OCI-LY1 (cell line): ENCODE data around the gene KRTAP1-3.

Source experiments
- H2AFZ ChIP-seq: fragments of 200-600 bp; sonication (generic), shearing (Covaris generic); 2 replicates; pipeline ENCODE4 v1.6.0; 2014; ENCODE audit warnings: antibody characterized with exemption, mild to moderate bottlenecking, low read length
- H3F3A ChIP-seq: fragments of 200-600 bp; sonication (generic), shearing (Covaris generic); 2 replicates; pipeline ENCODE4 v1.6.0; 2014; ENCODE audit warnings: mild to moderate bottlenecking, antibody characterized with exemption, low read length, moderate library complexity; ENCODE audit not compliant: insufficient read depth
- H3K27ac ChIP-seq: fragments of 200-600 bp; sonication (generic); 2 replicates; pipeline ENCODE4 v1.5.1; 2014; ENCODE audit warnings: low read length, mixed run types, mild to moderate bottlenecking, low read depth; ENCODE audit not compliant: poor library complexity, severe bottlenecking
- H3K27me3 ChIP-seq: fragments of 200-600 bp; sonication (generic); 2 replicates; pipeline ENCODE4 v1.6.0; 2014; ENCODE audit warnings: antibody characterized with exemption, mild to moderate bottlenecking, low read length, moderate library complexity; ENCODE audit not compliant: insufficient read depth
- H3K36me3 ChIP-seq: fragments of 200-600 bp; sonication (generic); 2 replicates; pipeline ENCODE4 v1.6.1; 2014; ENCODE audit warnings: mild to moderate bottlenecking, antibody characterized with exemption, low read length, moderate library complexity, mixed read lengths; ENCODE audit not compliant: insufficient read depth
- H3K4me1 ChIP-seq: fragments of 200-600 bp; sonication (generic); 2 replicates; pipeline ENCODE4 v1.5.1; 2014; ENCODE audit warnings: mild to moderate bottlenecking, low read length, moderate library complexity; ENCODE audit not compliant: insufficient read depth, severe bottlenecking
- H3K4me2 ChIP-seq: fragments of 200-600 bp; sonication (generic), shearing (Covaris generic); 2 replicates; pipeline ENCODE4 v1.6.1; 2014; ENCODE audit warnings: low read length
- H3K4me3 ChIP-seq: fragments of 200-600 bp; sonication (generic); 2 replicates; pipeline ENCODE4 v1.5.1; 2014; ENCODE audit warnings: low read length, low read depth, mild to moderate bottlenecking, mixed read lengths; ENCODE audit not compliant: poor library complexity, severe bottlenecking
- H3K79me2 ChIP-seq: fragments of 200-600 bp; shearing (Covaris generic); 2 replicates; pipeline ENCODE4 v1.6.1; 2016; ENCODE audit warnings: mixed run types, low read length, mixed read lengths; ENCODE audit not compliant: insufficient read depth
- H3K9ac ChIP-seq: fragments of 200-600 bp; sonication (generic), shearing (Covaris generic); 2 replicates; pipeline ENCODE4 v1.6.1; 2014; ENCODE audit warnings: mild to moderate bottlenecking, low read length, mixed read lengths
- H3K9me2 ChIP-seq: fragments of 200-600 bp; sonication (generic), shearing (Covaris generic); 2 replicates; pipeline ENCODE4 v1.6.1; 2014; ENCODE audit warnings: low read depth, mild to moderate bottlenecking, low read length, mixed read lengths
- H3K9me3 ChIP-seq: fragments of 200-600 bp; shearing (Covaris generic); 2 replicates; pipeline ENCODE4 v1.6.1; 2014; ENCODE audit warnings: low read length, mixed read lengths
- H4K20me1 ChIP-seq: fragments of 200-600 bp; sonication (generic), shearing (Covaris generic); 2 replicates; pipeline ENCODE4 v1.6.0; 2016; ENCODE audit warnings: mild to moderate bottlenecking, low read length; ENCODE audit not compliant: insufficient read depth
- EZH2 ChIP-seq: fragments of 200-600 bp; sonication (generic), shearing (Covaris generic); IDR thresholded peaks from 2 replicates; pipeline ENCODE4 v1.8.0; 2017; ENCODE audit warnings: borderline replicate concordance, mixed run types, mild to moderate bottlenecking, antibody characterized with exemption, low read length, moderate library complexity, mixed read lengths
- TF ChIP-seq, protein P1 (sequence below): fragments of 200-600 bp; sonication (generic), shearing (Covaris generic); IDR thresholded peaks from 2 replicates; pipeline ENCODE4 v1.5.1; 2017; ENCODE audit warnings: mild to moderate bottlenecking, antibody characterized with exemption, low read length, moderate library complexity, mixed read lengths

KRTAP1-3 gene

DNA sequence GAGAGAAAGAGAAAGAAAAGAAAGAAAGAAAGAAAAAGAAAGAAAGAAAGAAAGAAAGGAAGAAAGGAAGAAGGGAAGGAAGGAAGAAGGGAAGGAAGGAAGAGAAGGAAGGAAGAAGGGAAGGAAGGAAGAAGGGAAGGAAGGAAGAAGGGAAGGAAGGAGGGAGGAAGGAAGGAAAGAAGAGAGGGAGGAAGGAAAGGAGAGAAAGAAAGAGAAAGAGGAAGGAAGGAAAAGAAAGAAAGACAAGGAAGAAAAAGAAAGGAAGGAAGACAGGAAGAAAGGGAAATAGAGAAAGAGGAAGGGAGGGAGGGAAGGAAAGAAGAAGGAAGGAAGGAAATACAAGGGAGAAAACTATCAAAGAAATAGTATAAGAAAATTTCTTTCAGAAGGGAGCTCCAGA is 42.1 kb upstream of the KRTAP1-3 start:
- Histone ChIP-seq H4K20me1 (no peaks in the 10 kb centered on the region), H3K4me3 (no peak overlapping the region), H3K4me2 (no peak overlapping the region), H3K36me3 (no peaks in the 10 kb centered on the region), H3K79me2 (no peaks in the 10 kb centered on the region), H3K9ac (no peak overlapping the region), H3F3A (no peaks in the 10 kb centered on the region), H3K27ac (no peak overlapping the region), H3K9me2 (no peaks in the 10 kb centered on the region), H3K4me1 (no peaks in the 10 kb centered on the region), H3K27me3 (no peaks in the 10 kb centered on the region), H3K9me3 (no peaks in the 10 kb centered on the region), H2AFZ (no peak overlapping the region)
- TF ChIP-seq EZH2: no peak
- TF ChIP-seq, protein P1, sequence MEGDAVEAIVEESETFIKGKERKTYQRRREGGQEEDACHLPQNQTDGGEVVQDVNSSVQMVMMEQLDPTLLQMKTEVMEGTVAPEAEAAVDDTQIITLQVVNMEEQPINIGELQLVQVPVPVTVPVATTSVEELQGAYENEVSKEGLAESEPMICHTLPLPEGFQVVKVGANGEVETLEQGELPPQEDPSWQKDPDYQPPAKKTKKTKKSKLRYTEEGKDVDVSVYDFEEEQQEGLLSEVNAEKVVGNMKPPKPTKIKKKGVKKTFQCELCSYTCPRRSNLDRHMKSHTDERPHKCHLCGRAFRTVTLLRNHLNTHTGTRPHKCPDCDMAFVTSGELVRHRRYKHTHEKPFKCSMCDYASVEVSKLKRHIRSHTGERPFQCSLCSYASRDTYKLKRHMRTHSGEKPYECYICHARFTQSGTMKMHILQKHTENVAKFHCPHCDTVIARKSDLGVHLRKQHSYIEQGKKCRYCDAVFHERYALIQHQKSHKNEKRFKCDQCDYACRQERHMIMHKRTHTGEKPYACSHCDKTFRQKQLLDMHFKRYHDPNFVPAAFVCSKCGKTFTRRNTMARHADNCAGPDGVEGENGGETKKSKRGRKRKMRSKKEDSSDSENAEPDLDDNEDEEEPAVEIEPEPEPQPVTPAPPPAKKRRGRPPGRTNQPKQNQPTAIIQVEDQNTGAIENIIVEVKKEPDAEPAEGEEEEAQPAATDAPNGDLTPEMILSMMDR: no peak

DNA sequence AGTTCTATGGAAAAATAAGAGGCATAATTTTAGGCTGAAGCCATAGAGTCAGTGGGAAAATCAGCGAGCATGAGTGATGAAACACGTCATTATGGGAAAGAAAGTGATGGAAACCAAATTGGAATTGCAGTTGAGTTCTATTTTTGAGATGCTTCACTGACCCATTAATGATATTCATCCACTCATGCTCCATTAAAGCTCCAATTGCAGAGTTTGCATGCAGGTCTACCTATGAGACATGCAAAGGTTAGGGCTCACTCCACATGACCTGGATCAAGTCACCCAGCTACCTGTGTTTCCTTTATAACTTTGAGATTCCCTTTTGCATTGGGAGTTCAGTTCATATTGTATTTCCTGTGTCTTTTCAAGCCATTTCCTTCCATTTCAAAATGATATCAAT is 39.0 kb upstream of the KRTAP1-3 start:
- no peaks in the 10 kb centered on the region for H3K27me3 ChIP-seq
- no peak overlapping the region for H2AFZ ChIP-seq
- no peaks in the 10 kb centered on the region for H3K79me2 ChIP-seq
- no peak overlapping the region for H3K27ac ChIP-seq
- H3K36me3 ChIP-seq: no peaks in the 10 kb centered on the region
- no peaks in the 10 kb centered on the region for H3K4me1 ChIP-seq
- H3F3A ChIP-seq: no peaks in the 10 kb centered on the region
- no peak overlapping the region for H3K4me2 ChIP-seq
- no peaks in the 10 kb centered on the region for H4K20me1 ChIP-seq
- no peaks in the 10 kb centered on the region for H3K9me2 ChIP-seq
- TF ChIP-seq, protein P1: no peak
- no peak for TF ChIP-seq EZH2
- H3K9ac ChIP-seq: no peak overlapping the region
- no peaks in the 10 kb centered on the region for H3K9me3 ChIP-seq
- no peak overlapping the region for H3K4me3 ChIP-seq

DNA sequence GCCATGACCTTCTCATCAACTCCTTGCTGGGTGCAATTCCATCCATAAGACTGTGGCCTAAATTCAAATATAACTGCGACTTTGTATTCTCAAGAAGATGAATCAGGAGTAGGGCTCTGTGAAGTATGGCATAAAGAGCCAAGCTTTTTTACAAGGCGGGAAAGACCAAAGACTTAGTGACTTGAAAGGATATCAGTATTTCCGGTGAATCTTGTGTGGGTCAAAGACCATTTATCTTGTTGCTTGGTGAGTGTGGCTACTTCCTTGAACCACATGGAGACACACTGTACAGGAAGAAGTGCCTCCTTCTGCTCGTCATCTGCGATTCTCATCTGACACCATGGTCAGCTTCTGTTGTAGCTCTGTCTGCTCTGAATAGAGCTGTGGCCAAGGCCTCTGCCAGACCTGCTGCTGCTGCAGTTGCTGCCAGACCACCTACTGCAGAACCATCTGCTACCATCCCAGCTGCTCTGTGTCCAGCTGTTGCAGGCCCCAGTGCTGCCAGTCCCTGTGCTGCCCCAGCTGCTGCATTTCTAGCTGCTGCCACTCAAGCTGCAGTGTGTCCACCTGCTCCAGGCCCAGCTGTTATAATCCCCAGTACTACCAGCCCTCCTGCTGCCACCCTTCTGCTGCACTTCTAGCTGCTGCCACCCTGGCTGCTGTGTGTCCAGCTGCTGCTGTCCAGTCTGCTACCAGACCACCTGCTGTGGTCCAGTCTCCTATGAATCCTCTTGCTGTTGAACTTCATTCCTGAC is 37.1 kb upstream of the KRTAP1-3 start:
- H2AFZ ChIP-seq: no peak overlapping the region
- H3K4me2 ChIP-seq: no peak overlapping the region
- no peaks in the 10 kb centered on the region for H3K36me3 ChIP-seq
- no peak overlapping the region for H3K4me3 ChIP-seq
- H3K4me1 ChIP-seq: no peaks in the 10 kb centered on the region
- H3K27ac ChIP-seq: no peak overlapping the region
- no peaks in the 10 kb centered on the region for H4K20me1 ChIP-seq
- no peaks in the 10 kb centered on the region for H3K9me2 ChIP-seq
- H3K27me3 ChIP-seq: no peaks in the 10 kb centered on the region
- no peaks in the 10 kb centered on the region for H3K79me2 ChIP-seq
- H3F3A ChIP-seq: no peaks in the 10 kb centered on the region
- TF ChIP-seq, protein P1: no peak
- TF ChIP-seq EZH2: no peak
- no peaks in the 10 kb centered on the region for H3K9me3 ChIP-seq
- no peak overlapping the region for H3K9ac ChIP-seq
